Endothelial cell of umbilical vein (primary cell): ENCODE data around the gene MCOLN3. TPM values are rescaled to one million over a fixed set of nuclear protein-coding genes. Genes with fewer than 3 reads are reported as not detected.

Experiments
- BruUV-seq: library from RNA; stranded (reverse); fragments of 400-500 nt; replicated peaks from 2 replicates; lab custom pipeline; 2021; lab: Mats Ljungman, UMichigan
- CTCF ChIA-PET: fragments of 300-600, 350-600 bp; sonication (Branson Sonifier 250); formaldehyde crosslinking; loops from one replicate; lab custom pipeline; 2021; ENCODE audit warnings: antibody characterized with exemption, inconsistent platforms; lab: Charles Lee
- POLR2A ChIA-PET: fragments of 300-600, 350-600 bp; sonication (Branson Sonifier 250); formaldehyde crosslinking; loops from one replicate; lab custom pipeline; 2021; ENCODE audit warnings: antibody characterized with exemption, inconsistent platforms; lab: Charles Lee
- DNase-seq: peaks from one replicate; pipeline ENCODE4 v3.0.0-alpha.2; 2011; ENCODE audit warnings: low read depth, low spot score
- FAIRE-seq: peaks from 2 replicates; lab custom pipeline; 2011; peaks lifted over from hg19 to GRCh38; lab: Jason Lieb, UNC
- H2AFZ ChIP-seq: 2 replicates; pipeline ENCODE4 v1.6.0; 2012; ENCODE audit warnings: low read depth, low read length, control low read depth, inconsistent platforms
- H3K27ac ChIP-seq: 2 replicates; pipeline ENCODE4 v1.5.1; 2011; ENCODE audit warnings: low read depth, mild to moderate bottlenecking, control low read depth, low read length, moderate library complexity; ENCODE audit not compliant: insufficient read depth
- H3K27me3 ChIP-seq, 2 experiments: 2 replicates each; pipeline versions ENCODE4 v1.6.0 to v1.6.1; 2011; ENCODE audit warnings: low read length in 2 of 2, mixed read lengths in 1 of 2; ENCODE audit not compliant: control insufficient read depth in 2 of 2, insufficient read depth in 2 of 2
- H3K36me3 ChIP-seq, 2 experiments: 2 replicates in 1 of 2; 3 replicates in 1 of 2; pipeline ENCODE4 v1.5.1; 2011; ENCODE audit warnings: low read length in 2 of 2, mild to moderate bottlenecking in 1 of 2, moderate library complexity in 1 of 2; ENCODE audit not compliant: control insufficient read depth in 2 of 2, insufficient read depth in 2 of 2; ENCODE audit errors: extremely low read depth in 1 of 2
- H3K4me1 ChIP-seq: 3 replicates; pipeline ENCODE4 v1.5.1; 2011; ENCODE audit warnings: mild to moderate bottlenecking, low read length; ENCODE audit not compliant: control insufficient read depth, insufficient read depth; ENCODE audit errors: extremely low read depth
- H3K4me2 ChIP-seq: 2 replicates; pipeline ENCODE4 v1.6.1; 2011; ENCODE audit warnings: low read length, control low read depth, mixed read lengths; ENCODE audit not compliant: insufficient read depth
- H3K4me3 ChIP-seq, 3 experiments: fragments of 200-600 bp in 1 of 3; sonication (generic), shearing (Covaris generic) in 1 of 3; replicated peaks in 1 of 3; 2 replicates each; pipeline ENCODE4 v1.5.1; 2011 to 2016; ENCODE audit warnings: control low read depth in 3 of 3, low read length in 3 of 3, mild to moderate bottlenecking in 2 of 3, inconsistent platforms in 1 of 3, low read depth in 1 of 3, moderate library complexity in 1 of 3; ENCODE audit not compliant: insufficient read depth in 1 of 3
- H3K79me2 ChIP-seq: 2 replicates; pipeline ENCODE4 v1.6.0; 2012; ENCODE audit warnings: low read length, inconsistent platforms; ENCODE audit not compliant: control insufficient read depth, insufficient read depth
- H3K9ac ChIP-seq: replicated peaks from 2 replicates; pipeline ENCODE3; 2011; ENCODE audit warnings: low read length, control low read depth; ENCODE audit not compliant: insufficient read depth; ENCODE audit errors: extremely low read depth
- H3K9me1 ChIP-seq: replicated peaks from 3 replicates; pipeline ENCODE4 v1.6.0; 2011; ENCODE audit warnings: mild to moderate bottlenecking, low read length; ENCODE audit not compliant: control insufficient read depth, insufficient read depth; ENCODE audit errors: extremely low read depth
- H3K9me3 ChIP-seq: replicated peaks from 2 replicates; pipeline ENCODE4 v1.5.1; 2012; ENCODE audit warnings: low read length, inconsistent platforms; ENCODE audit not compliant: control insufficient read depth, insufficient read depth
- H4K20me1 ChIP-seq: replicated peaks from 2 replicates; pipeline ENCODE3; 2011; ENCODE audit warnings: mild to moderate bottlenecking, low read length; ENCODE audit not compliant: control insufficient read depth, insufficient read depth; ENCODE audit errors: extremely low read depth
- EZH2 ChIP-seq: IDR thresholded peaks from 2 replicates; pipeline ENCODE4 v1.6.1; 2012; ENCODE audit warnings: borderline replicate concordance, low read depth, mild to moderate bottlenecking, moderate library complexity, low read length, inconsistent platforms; ENCODE audit not compliant: severe bottlenecking
- FOS ChIP-seq: IDR thresholded peaks from 2 replicates; pipeline ENCODE4 v1.6.1; 2011; ENCODE audit warnings: mild to moderate bottlenecking, low read length, moderate library complexity, borderline replicate concordance; ENCODE audit not compliant: insufficient read depth
- GATA2 ChIP-seq: IDR thresholded peaks from 2 replicates; pipeline ENCODE4 v1.7.0; 2011; ENCODE audit warnings: low read depth, mild to moderate bottlenecking, moderate library complexity, mixed read lengths, low read length; ENCODE audit not compliant: insufficient read length, insufficient read depth
- JUN ChIP-seq: IDR thresholded peaks from 2 replicates; pipeline ENCODE4 v1.6.1; 2011; ENCODE audit warnings: borderline replicate concordance, low read depth; ENCODE audit not compliant: insufficient read length, insufficient read depth
- MYC ChIP-seq: IDR thresholded peaks from one replicate; pipeline ENCODE4 v1.6.1; 2011; ENCODE audit warnings: mild to moderate bottlenecking, low read depth, low read length
- POLR2A ChIP-seq: IDR thresholded peaks from 2 replicates; pipeline ENCODE4 v1.6.1; 2012; ENCODE audit warnings: low read depth, mild to moderate bottlenecking, control low read depth, low read length
- dilution Hi-C: fragments of 300-500 bp; cut with MboI; formaldehyde crosslinking; loops from one replicate; pipeline ENCODE4 v1.15.0; 2019; ENCODE audit warnings: low sequenced_read_pairs; ENCODE audit not compliant: extremely low pct_ligation_motif_present
- intact Hi-C: fragments of 100-400 bp; cut with micrococcal nuclease; formaldehyde crosslinking; loops from one replicate; pipeline ENCODE4 v1.10.0; 2022
- polyA plus RNA-seq, 4 experiments: library from polyadenylated mRNA; depleted of rRNA in 3 of 4; stranded (reverse) in 3 of 4; unstranded in 1 of 4; fragments of >200 nt; gene quantifications; 2 replicates each; pipeline versions ENCODE4 v1.2.1 to v1.2.3, GENCODE V29; 2011 to 2012; ENCODE audit warnings: missing spikeins in 1 of 4
- total RNA-seq: library from RNA; stranded (reverse); gene quantifications from 2 replicates; pipeline ENCODE4 v1.2.3, GENCODE V29; 2021
- TF ChIP-seq, protein P1 (sequence below), 2 donors: IDR thresholded peaks; 1 replicate in 1 of 2; 2 replicates in 1 of 2; pipeline ENCODE4 v1.5.1; 2011; ENCODE audit warnings: low read length in 2 of 2, mild to moderate bottlenecking in 2 of 2, moderate library complexity in 2 of 2, control low read depth in 1 of 2, inconsistent platforms in 1 of 2, low read depth in 1 of 2; ENCODE audit not compliant: insufficient read depth in 1 of 2; ENCODE audit errors: extremely low read depth in 1 of 2
- TF ChIP-seq, protein P2 (sequence below): IDR thresholded peaks from 2 replicates; pipeline ENCODE4 v1.6.1; 2011; ENCODE audit not compliant: insufficient read depth, insufficient read length

The MCOLN3 gene
- total and polyA plus RNA-seq, 2 donors (not counting 3 experiments of a cell fraction or from before 2014, with no cell fraction given), result 0.06 TPM; not detected in 1

DNA sequence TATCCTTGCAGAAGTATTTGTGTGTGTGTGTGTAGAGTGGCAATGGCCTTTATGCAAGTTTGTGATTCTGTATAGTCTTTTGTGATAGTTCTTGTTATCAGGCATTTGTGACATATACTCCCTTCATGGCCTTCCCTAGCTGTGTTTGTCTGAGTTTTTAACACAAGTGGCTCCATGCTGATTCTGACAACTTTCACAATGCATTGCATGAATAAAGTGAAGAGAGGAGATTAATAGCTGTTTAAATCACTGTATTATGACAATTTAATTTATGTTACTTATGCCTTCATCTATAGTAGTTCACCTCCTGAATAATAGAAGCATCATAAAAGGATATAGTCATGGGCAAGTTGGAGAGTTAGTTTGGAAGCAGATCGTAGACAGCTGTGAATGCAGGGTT lies 17.2 kb upstream of the MCOLN3 start:
- intact Hi-C loops (no loop called here), dilution Hi-C loops (no loop called here)
- H3K27me3 ChIP-seq, result peaks cover 3 to 14% of the 10 kb centered on the region in 2 experiments
- H3K9ac ChIP-seq, result no peak overlapping the region
- TF ChIP-seq POLR2A (no peak), EZH2 (no peak), GATA2 (no peak), FOS (no peak), JUN (no peak), MYC (no peak)
- TF ChIP-seq, protein P1, sequence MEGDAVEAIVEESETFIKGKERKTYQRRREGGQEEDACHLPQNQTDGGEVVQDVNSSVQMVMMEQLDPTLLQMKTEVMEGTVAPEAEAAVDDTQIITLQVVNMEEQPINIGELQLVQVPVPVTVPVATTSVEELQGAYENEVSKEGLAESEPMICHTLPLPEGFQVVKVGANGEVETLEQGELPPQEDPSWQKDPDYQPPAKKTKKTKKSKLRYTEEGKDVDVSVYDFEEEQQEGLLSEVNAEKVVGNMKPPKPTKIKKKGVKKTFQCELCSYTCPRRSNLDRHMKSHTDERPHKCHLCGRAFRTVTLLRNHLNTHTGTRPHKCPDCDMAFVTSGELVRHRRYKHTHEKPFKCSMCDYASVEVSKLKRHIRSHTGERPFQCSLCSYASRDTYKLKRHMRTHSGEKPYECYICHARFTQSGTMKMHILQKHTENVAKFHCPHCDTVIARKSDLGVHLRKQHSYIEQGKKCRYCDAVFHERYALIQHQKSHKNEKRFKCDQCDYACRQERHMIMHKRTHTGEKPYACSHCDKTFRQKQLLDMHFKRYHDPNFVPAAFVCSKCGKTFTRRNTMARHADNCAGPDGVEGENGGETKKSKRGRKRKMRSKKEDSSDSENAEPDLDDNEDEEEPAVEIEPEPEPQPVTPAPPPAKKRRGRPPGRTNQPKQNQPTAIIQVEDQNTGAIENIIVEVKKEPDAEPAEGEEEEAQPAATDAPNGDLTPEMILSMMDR (IDR thresholded peaks at IDR 0.05; ENCODE audit: extremely low read depth in 1 of 2, insufficient read depth in 1 of 2, low read depth in 1 of 2, low read length in 2 of 2), result no peak
- TF ChIP-seq, protein P2, sequence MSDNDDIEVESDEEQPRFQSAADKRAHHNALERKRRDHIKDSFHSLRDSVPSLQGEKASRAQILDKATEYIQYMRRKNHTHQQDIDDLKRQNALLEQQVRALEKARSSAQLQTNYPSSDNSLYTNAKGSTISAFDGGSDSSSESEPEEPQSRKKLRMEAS, result no peak
- BruUV-seq, result no TSS peak
- POLR2A ChIA-PET, result no interaction called here
- peaks cover 6% of the 10 kb centered on the region for H3K4me1 ChIP-seq
- H4K20me1 ChIP-seq, result no peaks in the 10 kb centered on the region
- H3K4me3 ChIP-seq, result no peak overlapping the region
- no peaks in the 10 kb centered on the region for H3K79me2 ChIP-seq
- H2AFZ ChIP-seq, result no peak overlapping the region
- no peaks in the 10 kb centered on the region for H3K9me3 ChIP-seq
- FAIRE-seq (no peak), DNase-seq (no peak)
- H3K27ac ChIP-seq, result no peak overlapping the region
- H3K9me1 ChIP-seq, result no peaks in the 10 kb centered on the region
- no peaks in the 10 kb centered on the region for H3K36me3 ChIP-seq
- CTCF ChIA-PET, result interaction anchor here (1.2 to 2.7 kb wide), 2 partner anchors 44 to 189 kb away, joined by 3 to 7 read pairs; no protein-coding TSS in a partner anchor
- H3K4me2 ChIP-seq, result no peak overlapping the region
